Embryonic facial prominence (tissue), 1 donor: ENCODE data around the gene DBI.
A peak's percentile ranks its signal among the peaks of the same experiment; 100 is the strongest.
"Not testable (repeated sequence)": the region's sequence is repeated elsewhere in the genome, so short reads cannot be mapped to it uniquely, and the experiment has no call there.

Source experiments
- DNase-seq: peaks from one replicate; pipeline ENCODE4 v3.0.0-alpha.2; 2016; ENCODE audit errors: extremely low spot score

Gene DBI

DNA sequence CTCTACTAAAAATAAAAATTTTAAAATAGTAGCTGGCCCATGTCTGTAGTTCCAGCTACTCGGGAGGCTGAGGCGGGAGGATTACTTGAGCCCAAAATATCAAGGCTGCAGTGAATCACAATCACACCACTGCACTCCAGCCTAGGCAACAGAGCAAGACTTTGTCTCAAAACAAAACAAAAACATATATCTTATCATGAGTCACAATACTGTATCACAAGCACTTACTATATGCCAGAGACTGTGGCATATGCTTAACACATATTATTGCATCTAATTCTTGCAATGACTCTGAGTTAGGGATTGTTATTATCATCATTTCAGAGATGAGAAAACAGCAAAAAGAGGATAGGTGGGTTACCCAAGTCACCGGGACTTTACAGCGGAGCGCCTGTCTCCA is 35.3 kb downstream of the DBI start:
- no peak for DNase-seq

DNA sequence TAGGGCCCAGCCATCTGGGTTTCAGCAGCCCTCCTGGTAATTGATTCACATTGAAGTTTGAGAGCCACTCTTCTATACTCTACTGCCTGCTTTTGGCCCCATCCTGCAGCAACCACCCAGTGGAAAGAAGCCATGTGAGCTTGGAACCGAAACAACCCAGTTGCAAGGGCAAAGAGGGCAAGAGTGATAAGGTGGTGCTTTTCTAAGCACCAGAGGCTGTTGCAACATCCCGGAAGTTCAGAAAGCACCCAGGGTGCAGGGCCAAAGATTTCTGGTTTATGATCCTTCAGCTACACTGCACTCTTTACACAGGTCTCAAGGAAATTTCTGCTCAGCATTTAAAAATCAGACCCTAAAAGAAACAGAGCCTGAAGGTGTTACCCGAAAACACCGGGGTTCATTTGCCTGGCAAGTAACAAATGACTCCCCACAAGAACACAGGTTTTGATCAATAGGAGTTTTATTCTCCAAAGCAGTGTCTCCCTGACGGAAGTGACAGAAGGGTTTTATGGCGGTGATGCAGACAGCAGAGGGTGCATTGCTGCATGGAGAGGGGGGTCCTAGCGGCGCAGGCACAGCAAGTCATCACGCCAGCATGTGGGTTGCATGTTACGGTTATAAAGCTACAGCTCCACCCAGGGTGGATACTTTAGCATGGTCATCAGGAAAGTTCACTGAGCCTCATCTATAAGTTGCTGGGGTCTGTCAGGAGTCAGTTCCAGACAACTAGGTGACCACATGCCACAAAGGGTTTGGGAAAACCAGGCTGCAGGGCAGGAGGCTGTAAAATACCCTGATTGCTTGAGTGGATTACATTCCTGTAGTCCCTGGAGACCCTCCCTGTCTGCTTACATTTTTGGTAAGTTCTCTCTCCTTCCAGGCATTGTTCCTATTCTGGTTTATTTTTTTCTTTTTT is 36.1 kb downstream of the DBI start:
- DNase-seq, result no peak

DNA sequence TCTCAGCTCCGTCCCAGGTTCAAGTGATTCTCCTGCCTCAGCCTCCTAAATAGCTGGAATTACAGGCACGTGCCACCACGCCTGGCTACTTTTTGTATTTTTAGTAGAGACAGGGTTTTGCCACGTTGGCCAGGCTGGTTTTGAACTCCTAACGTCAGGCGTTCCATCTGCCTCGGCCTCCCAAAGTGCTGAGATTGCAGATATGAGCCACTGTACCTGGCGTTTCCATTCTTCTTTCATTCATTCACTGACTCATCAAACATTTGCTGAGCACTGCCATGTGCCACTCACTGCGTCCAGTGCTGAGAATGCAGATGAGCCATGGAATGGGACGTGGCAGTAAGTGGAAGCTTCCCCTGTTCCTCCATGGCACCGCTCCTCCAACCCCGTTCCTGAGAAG is 36.8 kb downstream of the DBI start:
- not testable (repeated sequence) for DNase-seq

DNA sequence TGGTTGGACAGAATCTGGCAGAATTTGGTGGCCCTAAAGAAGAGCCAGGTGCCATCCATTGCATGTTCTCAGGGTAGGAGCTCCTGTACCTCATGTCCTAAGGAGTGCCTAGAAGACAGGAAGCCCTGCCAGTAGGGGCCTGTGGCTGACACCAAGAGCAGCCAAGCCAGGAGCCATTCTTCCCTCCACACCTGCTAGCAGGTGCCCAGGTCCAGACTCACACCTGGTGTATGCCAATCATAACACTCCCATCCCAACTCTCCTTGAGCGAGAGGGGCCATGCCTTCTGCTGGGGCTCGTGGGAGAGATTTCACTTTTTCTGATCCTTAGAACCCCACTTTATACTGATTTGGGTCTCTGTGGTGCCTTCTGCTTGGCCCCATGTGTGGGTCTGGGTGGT is 38.4 kb downstream of the DBI start:
- DNase-seq, result no peak

DNA sequence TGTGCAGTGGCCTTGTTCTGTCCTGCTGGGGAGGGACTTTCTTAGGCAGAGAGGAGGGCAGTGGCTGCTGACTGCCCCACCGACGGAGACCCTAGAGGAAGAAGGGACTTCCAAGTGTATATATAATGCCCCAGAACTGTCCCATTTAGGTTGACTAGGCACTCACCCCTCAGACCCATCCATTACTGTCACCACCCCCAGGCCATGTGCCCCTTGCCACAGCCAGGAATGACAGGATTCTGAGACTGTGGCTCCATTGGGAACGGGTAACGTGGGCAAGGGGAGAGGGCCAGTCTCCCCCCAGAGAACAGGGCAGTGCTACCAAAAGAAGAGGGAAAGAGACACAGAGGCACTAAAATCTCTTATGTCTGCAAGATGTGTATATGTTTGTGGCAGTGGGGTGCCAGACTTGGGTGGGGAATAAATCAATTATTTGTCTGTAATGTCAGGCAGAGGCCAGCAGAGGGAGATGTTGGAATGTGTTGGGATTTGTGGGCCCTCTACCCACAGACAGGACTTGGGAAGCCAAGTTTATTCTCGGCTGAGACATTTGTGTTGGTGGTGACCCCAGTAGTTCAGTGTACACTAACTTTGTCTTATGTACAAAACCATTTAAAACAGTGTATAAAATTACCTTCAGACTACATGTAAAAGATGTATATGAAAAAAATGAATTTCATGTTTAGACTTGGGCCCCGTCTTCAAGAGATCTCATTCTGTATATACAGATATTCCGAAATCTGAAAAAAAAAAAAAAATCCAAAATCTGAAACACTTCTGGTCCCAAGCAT is 40.8 kb downstream of the DBI start:
- peak; percentile 34 for DNase-seq

DNA sequence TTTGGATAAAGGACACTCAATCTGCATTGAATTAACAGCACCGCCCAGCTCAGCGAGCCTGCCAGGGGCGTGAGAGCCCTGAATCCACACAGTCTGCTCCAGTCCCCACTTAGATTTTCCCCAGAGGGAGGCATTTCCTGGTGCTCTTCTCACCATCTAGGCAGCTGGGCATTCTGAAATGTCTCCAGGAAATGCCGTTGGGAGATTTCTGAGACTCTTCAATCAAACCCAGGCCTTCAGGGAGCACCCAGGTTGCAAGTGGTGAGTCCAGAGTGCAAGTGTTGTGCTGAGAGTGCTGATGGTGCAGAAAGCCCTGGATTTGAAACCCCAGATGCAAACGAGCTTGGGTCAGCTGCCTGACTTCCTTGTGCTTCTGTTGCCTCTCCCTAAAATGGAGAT is 41.4 kb downstream of the DBI start:
- no peak for DNase-seq

DNA sequence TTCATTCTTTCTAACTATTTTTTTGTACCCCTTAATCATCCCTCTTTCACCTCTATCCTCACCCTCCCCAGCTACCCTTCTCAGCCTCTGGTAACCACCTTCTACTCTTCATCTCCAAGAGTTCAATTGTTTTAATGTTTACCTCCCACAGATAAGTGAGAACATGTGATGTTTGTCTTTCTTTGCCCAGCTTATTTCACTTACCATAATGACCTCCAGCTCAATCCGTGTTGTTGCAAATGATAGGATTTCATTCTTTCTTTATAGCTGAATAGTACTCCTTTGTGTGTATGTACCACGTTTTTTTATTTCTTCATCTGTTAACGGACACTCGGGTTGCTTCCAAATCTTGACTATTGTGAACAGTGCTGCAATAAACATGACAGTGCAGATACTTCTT is 42.7 kb downstream of the DBI start:
- DNase-seq, result no peak

DNA sequence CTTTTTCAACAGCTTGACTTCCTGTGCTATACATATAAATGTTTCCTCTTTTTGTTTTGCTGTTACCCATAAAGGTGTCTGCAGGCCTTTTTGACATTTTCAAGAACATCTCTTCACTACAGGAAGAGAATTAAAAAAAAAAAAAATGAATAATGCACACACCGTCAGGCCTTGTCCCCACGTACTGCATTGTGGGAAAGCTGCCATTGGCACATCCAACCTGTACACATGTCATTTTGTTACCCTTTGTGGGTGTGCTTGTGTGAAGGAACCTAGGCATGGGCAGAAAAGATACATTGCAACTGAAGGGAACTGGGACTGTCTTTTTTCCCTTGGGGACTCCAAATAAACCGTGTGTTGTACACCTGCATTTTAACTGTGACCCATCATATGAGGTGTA is 48.1 kb downstream of the DBI start:
- no peak for DNase-seq

DNA sequence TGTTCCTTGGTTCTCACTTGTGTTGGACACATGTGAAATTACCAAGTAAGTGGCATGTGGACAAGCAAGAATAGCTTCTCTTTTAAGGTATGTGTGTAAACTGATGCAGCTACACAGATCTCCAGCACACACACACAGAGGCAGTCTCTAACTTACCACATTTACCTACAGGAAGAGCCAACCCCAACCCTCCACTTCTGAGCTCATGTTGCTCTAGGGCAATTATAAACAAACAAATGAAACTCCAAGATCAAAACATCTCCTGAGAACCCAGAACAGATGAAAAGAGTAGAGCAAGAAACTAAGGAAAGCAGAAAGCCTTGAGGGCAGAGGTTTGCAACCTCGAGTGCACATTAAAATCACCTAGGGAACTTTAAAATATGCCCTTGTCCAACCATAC is 48.9 kb downstream of the DBI start:
- no peak for DNase-seq

DNA sequence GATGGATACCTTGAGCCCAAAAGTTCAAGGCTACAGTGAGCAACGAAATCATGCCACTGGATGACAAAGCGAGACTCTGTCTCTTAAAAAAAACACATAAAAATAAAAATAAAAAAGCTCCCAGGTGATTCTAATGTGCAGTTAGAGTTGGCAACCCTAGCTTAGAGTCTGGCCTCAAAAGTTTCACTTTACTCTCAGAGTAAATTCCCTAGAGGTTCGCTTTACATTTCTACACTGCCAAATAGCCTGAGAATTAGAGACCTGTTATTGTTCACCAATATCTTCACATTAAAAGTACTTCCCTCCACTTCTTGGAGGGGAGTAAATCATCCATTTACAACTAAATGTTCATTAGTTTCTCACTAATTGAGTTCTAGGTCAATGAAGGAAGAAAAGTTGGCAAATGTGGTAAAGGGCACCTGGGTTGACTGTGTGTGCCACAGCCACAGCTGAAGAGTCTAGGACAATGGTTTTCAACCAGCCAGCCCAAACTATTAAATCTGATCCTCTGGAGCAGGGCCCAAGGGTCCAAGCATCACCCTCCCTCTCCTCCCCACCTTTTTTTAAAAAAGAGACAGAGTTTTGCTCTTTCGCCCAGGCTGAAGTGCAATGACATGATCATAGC is 49.6 kb downstream of the DBI start:
- DNase-seq, result no peak

DNA sequence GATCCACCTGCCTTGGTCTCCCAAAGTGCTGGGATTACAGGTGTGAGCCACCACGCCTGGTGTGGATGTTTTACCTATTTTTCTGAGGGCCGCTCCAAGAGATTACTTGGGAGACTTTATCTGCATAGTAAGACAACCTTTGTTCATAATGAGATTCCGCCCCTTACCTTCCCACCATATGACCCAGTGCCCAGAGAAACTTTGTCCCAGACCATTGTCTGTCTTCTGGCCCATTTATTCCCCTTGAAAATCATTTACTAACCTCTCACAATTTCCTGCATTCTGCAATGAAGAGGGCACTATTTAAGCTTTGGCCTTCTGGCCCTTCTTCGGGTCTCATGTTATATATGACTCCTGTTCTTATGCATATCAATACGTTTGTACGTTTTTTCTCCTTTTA is 51.1 kb downstream of the DBI start:
- no peak for DNase-seq

DNA sequence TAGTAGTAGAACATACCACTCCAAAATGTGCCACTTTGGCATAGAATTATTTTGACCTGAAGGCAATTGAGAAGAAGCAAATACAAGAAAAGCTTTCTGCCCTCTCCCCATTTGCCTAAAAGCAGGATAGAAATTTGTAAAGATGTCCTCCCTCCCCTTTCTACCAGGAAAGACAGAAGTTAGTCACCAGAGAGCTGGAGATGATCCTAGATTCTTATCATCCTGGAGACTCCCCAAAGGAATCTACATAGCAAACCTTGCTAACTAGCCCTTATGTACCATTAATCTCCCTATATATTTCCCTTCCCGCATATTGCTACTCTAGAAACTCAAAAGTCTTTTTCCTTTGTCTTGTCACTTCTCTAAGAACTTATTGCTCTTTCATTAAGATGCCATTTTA is 52.3 kb downstream of the DBI start:
- no peak for DNase-seq

DNA sequence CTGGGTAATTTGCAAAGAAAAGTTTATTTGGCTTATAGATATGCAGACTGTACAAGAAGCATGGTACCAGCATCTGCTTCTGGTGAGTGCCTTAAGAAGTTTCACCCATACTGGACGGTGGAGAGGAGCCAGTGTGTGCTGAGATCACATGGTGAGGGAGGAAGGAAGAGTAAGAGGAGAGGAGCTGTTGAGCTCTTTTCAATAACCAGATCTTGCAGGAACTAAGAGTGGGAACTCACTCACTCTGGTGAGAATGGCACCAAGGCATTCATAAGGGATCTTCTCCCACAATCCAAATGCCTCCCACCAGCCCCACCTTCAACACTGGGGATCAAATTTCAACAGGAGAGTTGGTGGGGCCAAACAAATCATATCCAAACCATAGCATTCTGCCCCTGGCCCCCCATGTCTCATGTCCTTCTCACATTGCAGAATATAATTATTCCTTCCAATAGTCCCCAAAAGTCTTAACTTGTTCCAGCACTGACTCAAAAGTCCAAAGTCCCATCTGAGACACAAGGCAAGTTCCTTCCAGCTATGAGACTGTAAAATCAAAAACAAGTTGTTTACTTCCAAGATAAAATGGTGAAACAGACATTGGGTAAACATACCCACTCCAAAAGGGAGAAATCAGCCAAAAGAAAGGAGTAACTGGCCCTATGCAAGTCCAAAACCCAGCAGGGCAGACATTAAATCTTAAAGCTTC is 53.2 kb downstream of the DBI start:
- no peak for DNase-seq

DNA sequence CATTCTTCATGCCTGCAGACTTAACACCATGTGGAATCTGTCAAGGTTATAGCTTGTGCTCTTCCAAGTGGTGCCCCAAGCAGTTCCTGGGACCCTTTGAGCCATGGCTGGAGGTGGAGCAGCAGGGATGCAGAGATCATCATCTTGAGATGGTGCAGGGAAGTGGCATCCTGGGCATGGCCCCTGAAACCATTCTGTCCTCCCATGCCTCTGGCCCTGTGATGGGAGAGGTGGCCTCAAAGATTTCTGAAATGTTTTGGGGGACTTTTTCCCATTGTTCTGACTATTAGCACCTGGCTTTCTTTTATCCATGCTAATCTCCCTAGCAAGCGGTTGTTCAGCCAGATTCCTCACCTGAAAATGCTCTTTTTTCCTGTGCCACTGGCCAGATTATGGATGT is 54.5 kb downstream of the DBI start:
- DNase-seq, result no peak

DNA sequence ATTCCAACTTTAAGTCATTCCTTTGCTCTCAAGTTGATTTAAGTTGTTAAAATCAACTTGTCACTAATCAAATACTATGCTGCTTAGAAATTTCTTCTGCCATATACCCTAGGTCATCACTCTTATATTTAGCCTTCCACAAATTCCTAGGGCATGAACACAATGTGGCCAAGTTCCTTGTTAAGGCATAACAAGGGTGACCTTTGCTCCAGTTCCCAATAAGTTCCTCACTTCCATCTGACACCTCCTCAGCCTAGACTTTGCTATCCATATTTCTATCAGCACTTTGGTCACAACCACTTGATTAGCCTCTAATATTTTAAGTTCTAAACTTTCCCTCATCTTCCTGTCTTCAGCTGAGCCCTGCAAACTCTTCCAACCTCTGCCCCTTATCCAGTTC is 55.0 kb downstream of the DBI start:
- DNase-seq, result no peak
